ENCODE data around the gene CACHD1.

DNA sequence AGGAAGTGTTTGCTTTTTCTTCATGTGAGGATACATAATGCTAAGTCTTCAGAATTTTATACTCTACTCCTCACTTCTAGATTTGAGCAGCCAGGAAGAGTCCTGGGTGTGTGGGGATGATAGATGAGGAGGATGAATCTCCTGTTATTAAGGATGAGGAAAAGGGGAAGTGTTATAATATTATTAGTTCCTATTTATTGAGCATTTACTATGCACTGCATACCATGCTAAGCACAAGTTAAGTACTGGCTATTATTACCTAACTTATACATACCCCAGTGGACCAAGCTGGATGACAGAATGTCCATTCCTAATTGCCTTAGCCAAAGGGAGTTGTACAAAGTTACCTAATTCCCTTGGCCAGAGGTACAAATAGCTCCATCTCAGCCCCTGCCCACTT lies 19.8 kb downstream of the CACHD1 start:
- TF ChIP-seq YY1 (IDR thresholded peaks at IDR 0.05; ENCODE audit: low read depth) = no peak
- TF ChIP-seq, protein P1, sequence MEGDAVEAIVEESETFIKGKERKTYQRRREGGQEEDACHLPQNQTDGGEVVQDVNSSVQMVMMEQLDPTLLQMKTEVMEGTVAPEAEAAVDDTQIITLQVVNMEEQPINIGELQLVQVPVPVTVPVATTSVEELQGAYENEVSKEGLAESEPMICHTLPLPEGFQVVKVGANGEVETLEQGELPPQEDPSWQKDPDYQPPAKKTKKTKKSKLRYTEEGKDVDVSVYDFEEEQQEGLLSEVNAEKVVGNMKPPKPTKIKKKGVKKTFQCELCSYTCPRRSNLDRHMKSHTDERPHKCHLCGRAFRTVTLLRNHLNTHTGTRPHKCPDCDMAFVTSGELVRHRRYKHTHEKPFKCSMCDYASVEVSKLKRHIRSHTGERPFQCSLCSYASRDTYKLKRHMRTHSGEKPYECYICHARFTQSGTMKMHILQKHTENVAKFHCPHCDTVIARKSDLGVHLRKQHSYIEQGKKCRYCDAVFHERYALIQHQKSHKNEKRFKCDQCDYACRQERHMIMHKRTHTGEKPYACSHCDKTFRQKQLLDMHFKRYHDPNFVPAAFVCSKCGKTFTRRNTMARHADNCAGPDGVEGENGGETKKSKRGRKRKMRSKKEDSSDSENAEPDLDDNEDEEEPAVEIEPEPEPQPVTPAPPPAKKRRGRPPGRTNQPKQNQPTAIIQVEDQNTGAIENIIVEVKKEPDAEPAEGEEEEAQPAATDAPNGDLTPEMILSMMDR (IDR thresholded peaks at IDR 0.05) = no peak
- TF ChIP-seq, protein P2, sequence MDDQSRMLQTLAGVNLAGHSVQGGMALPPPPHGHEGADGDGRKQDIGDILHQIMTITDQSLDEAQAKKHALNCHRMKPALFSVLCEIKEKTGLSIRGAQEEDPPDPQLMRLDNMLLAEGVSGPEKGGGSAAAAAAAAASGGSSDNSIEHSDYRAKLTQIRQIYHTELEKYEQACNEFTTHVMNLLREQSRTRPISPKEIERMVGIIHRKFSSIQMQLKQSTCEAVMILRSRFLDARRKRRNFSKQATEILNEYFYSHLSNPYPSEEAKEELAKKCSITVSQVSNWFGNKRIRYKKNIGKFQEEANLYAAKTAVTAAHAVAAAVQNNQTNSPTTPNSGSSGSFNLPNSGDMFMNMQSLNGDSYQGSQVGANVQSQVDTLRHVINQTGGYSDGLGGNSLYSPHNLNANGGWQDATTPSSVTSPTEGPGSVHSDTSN (IDR thresholded peaks at IDR 0.05) = no peak
